Neural cell (in vitro differentiated cells): ENCODE data around the gene PRKG1. TPM values are rescaled to one million over a fixed set of nuclear protein-coding genes. Genes with fewer than 3 reads are reported as not detected.

Experiments used
- H2AFZ ChIP-seq: fragments of 200-600, 300-800 bp; sonication (generic), shearing (Covaris generic); 2 replicates; pipeline ENCODE4 v1.6.0; 2014; ENCODE audit warnings: low read depth, mild to moderate bottlenecking, antibody characterized with exemption, low read length, moderate library complexity
- H3F3A ChIP-seq: fragments of 200-600 bp; shearing (Covaris generic); 2 replicates; pipeline ENCODE4 v1.6.1; 2016; ENCODE audit warnings: mild to moderate bottlenecking, moderate library complexity, mixed read lengths, antibody characterized with exemption, low read length; ENCODE audit not compliant: insufficient read depth, poor library complexity, severe bottlenecking
- H3K27ac ChIP-seq: fragments of 200-600, 300-800 bp; sonication (generic), shearing (Covaris generic); 2 replicates; pipeline ENCODE4 v1.5.1; 2014; ENCODE audit warnings: mild to moderate bottlenecking, low read length, moderate library complexity
- H3K27me3 ChIP-seq: fragments of 300-800, 200-600 bp; sonication (generic), shearing (Covaris generic); 2 replicates; pipeline ENCODE4 v1.6.0; 2014; ENCODE audit warnings: mild to moderate bottlenecking, low read depth, low read length, moderate library complexity; ENCODE audit not compliant: insufficient read depth
- H3K36me3 ChIP-seq: fragments of 300-800, 200-600 bp; sonication (generic), shearing (Covaris generic); 2 replicates; pipeline ENCODE4 v1.5.1; 2014; ENCODE audit warnings: mild to moderate bottlenecking, antibody characterized with exemption, low read length, moderate library complexity; ENCODE audit not compliant: insufficient read depth
- H3K4me2 ChIP-seq: fragments of 300-800, 200-600 bp; sonication (generic), shearing (Covaris generic); 2 replicates; pipeline ENCODE4 v1.6.0; 2014; ENCODE audit warnings: mild to moderate bottlenecking, low read length
- H3K4me3 ChIP-seq: fragments of 300-800, 200-600 bp; sonication (generic), shearing (Covaris generic); 2 replicates; pipeline ENCODE4 v1.5.1; 2014; ENCODE audit warnings: mild to moderate bottlenecking, low read length, moderate library complexity
- H3K79me2 ChIP-seq: fragments of 200-600 bp; shearing (Covaris generic); replicated peaks from 2 replicates; pipeline ENCODE4 v1.6.0; 2014; ENCODE audit warnings: mild to moderate bottlenecking, low read length, moderate library complexity; ENCODE audit not compliant: insufficient read depth
- H3K9ac ChIP-seq: fragments of 300-800, 200-600 bp; sonication (generic), shearing (Covaris generic); 2 replicates; pipeline ENCODE4 v1.6.1; 2016; ENCODE audit warnings: mild to moderate bottlenecking, low read length, mixed read lengths
- H3K9me2 ChIP-seq: fragments of 200-600 bp; shearing (Covaris generic); 2 replicates; pipeline ENCODE4 v1.6.1; 2016; ENCODE audit warnings: mild to moderate bottlenecking, low read length, mixed read lengths; ENCODE audit not compliant: insufficient read depth
- H3K9me3 ChIP-seq: fragments of 200-600, 300-800 bp; sonication (generic), shearing (Covaris generic); 2 replicates; pipeline ENCODE4 v1.6.1; 2016; ENCODE audit warnings: mild to moderate bottlenecking, mixed run types, low read length, moderate library complexity, mixed read lengths
- H4K20me1 ChIP-seq: fragments of 200-600 bp; shearing (Covaris generic); 2 replicates; pipeline ENCODE4 v1.6.1; 2016; ENCODE audit warnings: mild to moderate bottlenecking, mixed run types; ENCODE audit not compliant: insufficient read depth
- CTCF ChIP-seq: fragments of 450-650 bp; IDR thresholded peaks from 2 replicates; pipeline ENCODE4 v1.5.1; 2014; ENCODE audit warnings: antibody characterized with exemption, mild to moderate bottlenecking, moderate library complexity; ENCODE audit not compliant: poor library complexity, severe bottlenecking
- EP300 ChIP-seq: fragments of 450-650 bp; conservative IDR thresholded peaks from 2 replicates; pipeline ENCODE4 v1.6.1; 2014; ENCODE audit warnings: antibody characterized with exemption, mild to moderate bottlenecking, moderate library complexity; ENCODE audit not compliant: poor library complexity, severe bottlenecking
- MXI1 ChIP-seq: fragments of 450-650 bp; conservative IDR thresholded peaks from 2 replicates; pipeline ENCODE4 v1.6.1; 2014; ENCODE audit warnings: antibody characterized with exemption, mild to moderate bottlenecking; ENCODE audit not compliant: poor library complexity, severe bottlenecking
- POLR2AphosphoS5 ChIP-seq: IDR thresholded peaks from 2 replicates; pipeline ENCODE4 v1.6.1; 2012
- RAD21 ChIP-seq: fragments of 450-650 bp; conservative IDR thresholded peaks from 2 replicates; pipeline ENCODE4 v1.6.1; 2014; ENCODE audit warnings: antibody characterized with exemption, mild to moderate bottlenecking, moderate library complexity
- REST ChIP-seq: IDR thresholded peaks from 2 replicates; pipeline ENCODE4 v1.6.1; 2012; ENCODE audit warnings: borderline replicate concordance
- SMC3 ChIP-seq: fragments of 450-650 bp; conservative IDR thresholded peaks from 2 replicates; pipeline ENCODE4 v1.6.1; 2014; ENCODE audit warnings: antibody characterized with exemption, mild to moderate bottlenecking, moderate library complexity; ENCODE audit not compliant: poor library complexity
- polyA plus RNA-seq: library from polyadenylated mRNA; depleted of rRNA; stranded (reverse); fragments of >200 nt; gene quantifications from 2 replicates; pipeline ENCODE4 v1.2.3, GENCODE V29; 2014

PRKG1 gene
- polyA plus RNA-seq, 1 donor from 2014 or later: 2.2 TPM

- H3K79me2 ChIP-seq: no peaks in the 10 kb centered on the region
- no peak overlapping the region for H3K4me3 ChIP-seq
- no peak overlapping the region for H3K27ac ChIP-seq
- H3F3A ChIP-seq: no peaks in the 10 kb centered on the region
- no peak overlapping the region for H3K9ac ChIP-seq
- no peaks in the 10 kb centered on the region for H3K9me3 ChIP-seq
- H2AFZ ChIP-seq: no peak overlapping the region
- TF ChIP-seq REST (no peak), EP300 (no peak), MXI1 (no peak), SMC3 (no peak), POLR2AphosphoS5 (no peak), RAD21 (no peak)
- no peaks in the 10 kb centered on the region for H3K36me3 ChIP-seq
- H3K9me2 ChIP-seq: no peaks in the 10 kb centered on the region
- H3K27me3 ChIP-seq: no peaks in the 10 kb centered on the region
- H3K4me2 ChIP-seq: no peak overlapping the region
- no peaks in the 10 kb centered on the region for H4K20me1 ChIP-seq
Observed at GRCh38 chr10:52326382-52326781, 1252.1 kb downstream of the PRKG1 start.

DNA sequence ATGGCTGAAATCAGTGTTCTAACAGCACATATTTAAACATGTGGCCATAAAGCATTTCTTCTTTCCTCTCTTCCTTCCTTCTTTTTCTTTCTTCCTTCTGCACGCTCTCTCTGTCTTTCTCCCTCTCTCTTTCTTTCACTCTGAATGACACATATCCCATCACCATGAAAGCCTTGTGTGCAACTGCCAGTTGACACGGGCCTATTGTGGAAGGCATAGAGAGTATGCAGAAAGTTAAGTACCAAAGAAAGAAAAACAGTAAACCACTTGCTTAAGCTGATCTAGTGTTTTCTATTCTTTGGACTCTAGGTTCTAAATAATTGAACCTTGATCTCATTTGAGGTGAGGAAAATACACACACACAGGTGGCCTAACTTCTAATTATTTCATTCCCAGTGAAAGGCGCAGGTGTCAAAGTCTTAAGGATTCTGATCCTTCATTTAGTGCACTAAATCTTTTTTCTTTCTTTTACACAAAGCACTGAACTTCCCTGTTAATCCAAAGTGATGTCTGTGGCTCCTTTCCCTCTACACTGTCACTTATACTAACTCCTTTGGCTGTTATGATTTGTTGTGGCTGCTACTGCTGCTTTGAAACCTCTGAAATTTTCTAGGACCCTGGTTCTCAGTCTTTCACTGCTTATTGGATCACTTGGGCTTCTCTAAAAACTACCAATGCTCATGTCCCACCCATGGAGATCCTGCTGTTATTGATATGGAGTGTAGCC is 1257.5 kb downstream of the PRKG1 start:
- Histone ChIP-seq H3K27ac (no peak overlapping the region), H3K79me2 (no peaks in the 10 kb centered on the region), H3K27me3 (no peaks in the 10 kb centered on the region), H3K36me3 (no peaks in the 10 kb centered on the region), H3K4me3 (no peak overlapping the region), H2AFZ (no peak overlapping the region), H3K9ac (no peak overlapping the region), H3K9me3 (no peaks in the 10 kb centered on the region), H3K9me2 (no peaks in the 10 kb centered on the region), H3F3A (no peaks in the 10 kb centered on the region), H3K4me2 (no peak overlapping the region), H4K20me1 (no peaks in the 10 kb centered on the region)
- TF ChIP-seq EP300 (no peak), RAD21 (no peak), POLR2AphosphoS5 (no peak), SMC3 (no peak), CTCF (no peak), REST (no peak)
